GM12875 (cell line): ENCODE data around the gene CHAMP1.
A peak's percentile ranks its signal among the peaks of the same experiment; 100 is the strongest.

ENCODE experiments used
- H3K4me3 ChIP-seq: one replicate; pipeline ENCODE4 v1.5.1; 2011; ENCODE audit warnings: low read depth, low read length, control low read depth
- CTCF ChIP-seq: IDR thresholded peaks from 2 replicates; pipeline ENCODE4 v1.5.1; 2011; ENCODE audit warnings: low read depth, mild to moderate bottlenecking, control low read depth, inconsistent platforms, low read length, moderate library complexity, borderline replicate concordance; ENCODE audit not compliant: insufficient read depth

CHAMP1 gene

GRCh38 chr13:114311387-114311786 lies 2.9 kb upstream of the CHAMP1 start:
- no peak for TF ChIP-seq CTCF
- H3K4me3 ChIP-seq: no peak overlapping the region

- TF ChIP-seq CTCF: no peak
- no peak overlapping the region for H3K4me3 ChIP-seq
These were observed 2.4 kb upstream of the CHAMP1 start for GRCh38 chr13:114311908-114312307.

- peak overlapping the region; percentile 80 for H3K4me3 ChIP-seq
- TF ChIP-seq CTCF: no peak
These were observed 1.0 kb upstream of the CHAMP1 start for GRCh38 chr13:114313061-114313860.

- no peak for TF ChIP-seq CTCF
- peak overlapping the region; percentile 80 for H3K4me3 ChIP-seq
These were observed 927 bp downstream of the CHAMP1 start for GRCh38 chr13:114315074-114315785.

GRCh38 chr13:114318624-114319023 lies 4.3 kb downstream of the CHAMP1 start:
- TF ChIP-seq CTCF: no peak

GRCh38 chr13:114319441-114319913 lies 5.2 kb downstream of the CHAMP1 start:
- H3K4me3 ChIP-seq: no peak overlapping the region

More at GRCh38 chr13:114318624-114319023, 4.3 kb downstream of the CHAMP1 start:
- H3K4me3 ChIP-seq: no peak overlapping the region

More at GRCh38 chr13:114319441-114319913, 5.2 kb downstream of the CHAMP1 start:
- TF ChIP-seq CTCF: no peak
